Adrenal gland (tissue), 12 donors: ENCODE measurements around the gene LARGE2. TPM values are rescaled to one million over a fixed set of nuclear protein-coding genes. Genes with fewer than 3 reads are reported as not detected.

Source experiments
- DNase-seq, 7 donors: peaks; one replicate each; pipeline ENCODE4 v3.0.0-alpha.2; 2019 to 2020
- H3K27ac ChIP-seq, 5 donors: fragments of 200-600 bp; sonication (generic) in 4 of 5; 1 replicate in 3 of 5; 2 replicates in 2 of 5; pipeline versions ENCODE4 v1.5.1 to v1.8.0; 2016 to 2020; ENCODE audit warnings: mild to moderate bottlenecking in 1 of 5
- H3K27me3 ChIP-seq: fragments of 200-600 bp; 2 replicates; pipeline ENCODE4 v1.8.0; 2021
- H3K36me3 ChIP-seq, 2 donors: fragments of 200-600 bp; replicated peaks in 1 of 2; 1 replicate in 1 of 2; 2 replicates in 1 of 2; pipeline versions ENCODE4 v1.5.1 to v1.8.0; 2018 to 2022
- H3K4me1 ChIP-seq, 2 donors: fragments of 200-600 bp; replicated peaks in 1 of 2; 1 replicate in 1 of 2; 2 replicates in 1 of 2; pipeline versions ENCODE4 v1.5.1 to v1.8.0; 2018 to 2021
- H3K4me3 ChIP-seq, 4 donors: fragments of 200-600 bp; sonication (generic) in 3 of 4; one replicate each; pipeline ENCODE4 v1.5.1; 2016 to 2018
- H3K9me3 ChIP-seq, 3 donors: fragments of 200-600 bp; sonication (generic) in 1 of 3; replicated peaks in 1 of 3; 1 replicate in 2 of 3; 2 replicates in 1 of 3; pipeline versions ENCODE4 v1.5.1 to v1.8.0; 2016 to 2021
- POLR2A ChIP-seq, 2 donors: fragments of 450-650 bp; IDR thresholded peaks; one replicate each; pipeline ENCODE4 v1.6.1; 2017; ENCODE audit warnings: antibody characterized with exemption in 2 of 2, mild to moderate bottlenecking in 2 of 2, moderate library complexity in 1 of 2
- WGBS, 4 donors: extraction: QIAGEN DNeasy Blood & Tissue Kit in 2 of 4; methylation state at CpG; one replicate each; pipeline versions ENCODE4 v1.1.5 to v1.1.7; 2013 to 2017; 5-methylcytosine and 5-hydroxymethylcytosine counted together
- intact Hi-C, 2 donors: fragments of 100-400 bp; cut with DNase I; formaldehyde crosslinking; loops; one replicate each; pipeline versions ENCODE4 v1.14.1 to v1.15.0; 2022 to 2023
- polyA plus RNA-seq, 3 donors: library from polyadenylated mRNA; stranded (reverse); fragments of 200-250 nt in 2 of 3; fragments of 350-450 nt in 1 of 3; fragmentation: Illumina TruSeq in 1 of 3; extraction: RNeasy Lipid Tissue Mini Kit (QIAGEN cat#74804) in 1 of 3; gene quantifications; one replicate each; pipeline ENCODE4 v1.2.3, GENCODE V29; 2013 to 2014
- total RNA-seq, 9 donors: library from RNA; depleted of rRNA in 4 of 9; stranded (reverse); fragments of >200 nt in 4 of 9; fragments of 120-200 nt in 1 of 9; fragmentation: NEBNext Ultra II Directional in 1 of 9; extraction: Animal tissue kit (Norgen Biotek cat#: 25700) in 1 of 9; gene quantifications; one replicate each; pipeline versions ENCODE4 v1.1.0 to v1.2.4, GENCODE V29; 2013 to 2023
- TF ChIP-seq, protein P1 (sequence below), 6 experiments: fragments of 450-650 bp in 4 of 6; fragments of 200-600 bp in 2 of 6; sonication (generic) in 1 of 6; IDR thresholded peaks; 1 replicate in 5 of 6; 2 replicates in 1 of 6; pipeline versions ENCODE4 v1.5.1 to v1.8.0; 2016 to 2021; ENCODE audit warnings: antibody characterized with exemption in 6 of 6, mild to moderate bottlenecking in 2 of 6, moderate library complexity in 1 of 6
- donor health status: healthy with polysubstance abuse.
- donor health status: Bipolar disorder and iron deficiency.
- donor health status: DM: yes; HTN: yes; CAD: no.
- donor health status: DM: no; HTN: no; CAD: no.
- donor health status: DM: no; HTN: no; CAD: no.
- donor health status: DM: yes; HTN: yes; CAD: no.

LARGE2 gene
- total and polyA plus RNA-seq, 12 donors = 1.0 to 13.0 (median 4.1) TPM

DNA sequence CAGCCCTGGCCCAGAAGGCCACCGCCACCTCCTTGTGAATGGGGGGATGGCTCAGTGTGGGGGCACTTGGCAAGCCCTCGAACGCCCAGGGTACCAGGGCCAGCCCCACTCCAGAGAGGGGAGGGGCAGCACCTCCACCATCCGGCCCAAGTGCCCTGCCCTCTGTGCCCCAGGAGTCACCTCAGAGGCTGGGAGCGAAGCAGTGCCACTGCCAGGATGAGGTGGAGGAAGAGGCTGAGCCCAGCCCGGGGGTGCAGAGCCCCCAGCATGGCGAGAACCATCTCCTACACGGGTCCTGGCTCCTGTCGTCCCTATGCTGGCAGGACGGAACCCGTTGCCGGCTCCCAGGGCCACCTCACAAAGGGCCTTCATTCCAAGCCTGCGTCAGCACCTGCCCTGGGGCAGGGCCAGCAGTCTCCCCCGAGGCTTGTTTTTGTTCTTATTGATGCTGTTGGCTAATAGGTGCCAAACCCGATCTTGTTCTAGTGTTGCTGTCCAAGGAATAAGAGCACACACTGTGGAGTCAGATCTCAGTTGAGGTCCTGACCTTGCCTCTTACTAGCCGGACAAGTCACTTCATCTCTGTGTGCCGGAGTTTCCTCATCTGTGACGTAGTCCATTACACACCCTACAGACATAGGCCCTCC is 15.4 kb upstream of the LARGE2 start, which contains the start of gene FREY1:
Gene FREY1 (minus strand): TSS at position 307 of the 647 bp plus-strand sequence. CDS start 26 bp downstream, at position 281.
- TF ChIP-seq, protein P1, sequence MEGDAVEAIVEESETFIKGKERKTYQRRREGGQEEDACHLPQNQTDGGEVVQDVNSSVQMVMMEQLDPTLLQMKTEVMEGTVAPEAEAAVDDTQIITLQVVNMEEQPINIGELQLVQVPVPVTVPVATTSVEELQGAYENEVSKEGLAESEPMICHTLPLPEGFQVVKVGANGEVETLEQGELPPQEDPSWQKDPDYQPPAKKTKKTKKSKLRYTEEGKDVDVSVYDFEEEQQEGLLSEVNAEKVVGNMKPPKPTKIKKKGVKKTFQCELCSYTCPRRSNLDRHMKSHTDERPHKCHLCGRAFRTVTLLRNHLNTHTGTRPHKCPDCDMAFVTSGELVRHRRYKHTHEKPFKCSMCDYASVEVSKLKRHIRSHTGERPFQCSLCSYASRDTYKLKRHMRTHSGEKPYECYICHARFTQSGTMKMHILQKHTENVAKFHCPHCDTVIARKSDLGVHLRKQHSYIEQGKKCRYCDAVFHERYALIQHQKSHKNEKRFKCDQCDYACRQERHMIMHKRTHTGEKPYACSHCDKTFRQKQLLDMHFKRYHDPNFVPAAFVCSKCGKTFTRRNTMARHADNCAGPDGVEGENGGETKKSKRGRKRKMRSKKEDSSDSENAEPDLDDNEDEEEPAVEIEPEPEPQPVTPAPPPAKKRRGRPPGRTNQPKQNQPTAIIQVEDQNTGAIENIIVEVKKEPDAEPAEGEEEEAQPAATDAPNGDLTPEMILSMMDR (IDR thresholded peaks at IDR 0.05) = no peak
- TF ChIP-seq POLR2A (IDR thresholded peaks at IDR 0.05) = no peak

DNA sequence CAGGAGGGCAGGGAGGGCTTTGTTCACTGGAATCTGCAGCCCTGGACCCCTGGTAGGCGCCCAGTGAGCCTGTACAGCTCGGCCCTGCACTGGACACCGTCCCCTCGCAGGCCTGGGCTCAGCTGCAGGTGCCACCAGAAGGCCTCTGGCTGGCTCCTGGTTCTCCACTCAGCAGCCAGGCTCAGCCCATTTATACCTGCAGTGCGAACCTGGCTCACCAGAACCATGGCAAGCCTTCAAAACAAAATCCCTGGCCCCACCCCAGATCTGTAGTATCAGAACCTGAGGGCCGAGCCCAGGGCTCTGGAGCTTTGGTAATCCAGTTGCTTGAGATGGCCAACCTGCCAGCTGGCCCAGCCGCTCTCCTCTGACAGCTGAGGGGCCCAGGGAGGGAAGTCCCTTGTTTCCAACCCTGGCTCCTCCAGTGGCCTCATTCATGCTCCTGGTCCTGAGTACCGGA is 14.5 kb upstream of the LARGE2 start:
- Histone ChIP-seq H3K4me1 (peaks cover 0 to 12% of the 10 kb centered on the region in 2 donors), H3K27me3 (no peaks in the 10 kb centered on the region), H3K4me3 (no peak overlapping the region), H3K27ac (peak overlapping the region in 2 of 5 donors; percentile 49 to 77), H3K36me3 (peaks cover 0 to 63% of the 10 kb centered on the region in 2 donors), H3K9me3 (no peaks in the 10 kb centered on the region)
- WGBS, 4 donors = 69 to 100% (median 85%) methylated on average over 3 to 8 of the region's 8 CpGs
- intact Hi-C loops = no loop called here
- TF ChIP-seq, protein P1 (IDR thresholded peaks at IDR 0.05) = no peak
- TF ChIP-seq POLR2A (IDR thresholded peaks at IDR 0.05) = no peak
- no peak for DNase-seq

More for the DNA sequence above, 15.4 kb upstream of the LARGE2 start, which contains the start of gene FREY1:
- peak in 3 of 7 donors; percentile 48 to 69 (median 51) for DNase-seq
- H3K27ac ChIP-seq = peak within 1 kb of the TSS in 2 of 5 donors; percentile 49 to 77
- H3K9me3 ChIP-seq = no peaks in the 10 kb centered on the region
- peaks cover 0 to 12% of the 10 kb centered on the region in 2 donors for H3K4me1 ChIP-seq
- intact Hi-C loops = no loop called here
- no peak within 1 kb of the TSS for H3K4me3 ChIP-seq
- no peaks in the 10 kb centered on the region for H3K27me3 ChIP-seq
- WGBS, 4 donors = 34 to 57% (median 43%) methylated on average over 6 to 18 of the region's 18 CpGs
- H3K36me3 ChIP-seq = peaks cover 0 to 63% of the 10 kb centered on the region in 2 donors

DNA sequence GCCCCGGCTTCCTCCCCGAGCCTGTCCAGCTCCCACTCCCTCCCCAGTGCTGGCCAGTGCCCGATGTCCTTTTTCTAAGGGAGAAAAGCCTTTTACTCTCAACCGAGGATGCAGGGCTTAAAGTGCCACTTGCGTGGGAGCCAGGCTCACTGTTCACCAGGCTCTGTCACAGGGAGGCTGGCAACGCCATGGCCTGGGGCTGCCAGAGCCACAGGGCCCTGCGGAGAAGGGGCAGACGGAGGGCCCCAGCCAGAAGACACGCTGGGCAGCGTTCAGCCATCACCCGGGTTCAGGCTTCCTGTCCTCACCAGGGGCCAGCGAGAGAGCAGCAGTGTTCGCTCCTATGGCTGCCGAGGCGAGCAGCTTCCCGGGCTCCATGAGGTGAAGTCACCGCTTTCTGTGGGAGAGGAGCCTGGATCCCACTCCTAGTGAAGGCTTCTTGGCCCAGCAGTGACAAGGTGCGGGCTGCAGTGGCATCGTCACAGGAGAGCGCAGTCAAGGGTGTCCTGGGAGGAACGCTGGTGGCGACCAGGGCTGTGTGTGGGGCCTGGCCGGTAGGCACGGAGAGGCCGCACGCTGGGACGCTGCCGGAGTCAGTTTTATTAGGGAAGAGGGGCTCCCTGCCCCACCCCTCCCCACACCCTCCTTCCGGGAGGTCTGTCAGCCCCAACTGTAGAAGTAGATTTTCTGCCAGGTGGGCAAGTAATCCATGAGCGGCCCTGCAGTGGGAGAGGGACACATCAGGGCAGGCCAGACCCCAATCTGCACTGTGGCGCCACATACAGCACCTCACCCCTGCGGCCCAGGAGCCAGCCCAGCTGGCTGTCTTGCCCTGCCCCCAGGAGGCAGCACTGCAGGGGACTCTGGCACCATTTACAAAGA is 12.6 kb upstream of the LARGE2 start:
- 83 to 91% (median 88%) methylated on average over 18 to 32 of the region's 32 CpGs for WGBS, 4 donors
- Histone ChIP-seq H3K27me3 (no peaks in the 10 kb centered on the region), H3K36me3 (peaks cover 0 to 64% of the 10 kb centered on the region in 2 donors), H3K4me3 (no peak overlapping the region), H3K9me3 (no peaks in the 10 kb centered on the region), H3K4me1 (peaks cover 0 to 12% of the 10 kb centered on the region in 2 donors), H3K27ac (no peak overlapping the region)
- intact Hi-C loops = loop anchor here in 1 of 2 donors (10.0 kb wide), 1 partner anchor 45 kb away; no protein-coding TSS in a partner anchor
- DNase-seq = no peak
- TF ChIP-seq, protein P1 (IDR thresholded peaks at IDR 0.05) = no peak
- no peak for TF ChIP-seq POLR2A (IDR thresholded peaks at IDR 0.05)

DNA sequence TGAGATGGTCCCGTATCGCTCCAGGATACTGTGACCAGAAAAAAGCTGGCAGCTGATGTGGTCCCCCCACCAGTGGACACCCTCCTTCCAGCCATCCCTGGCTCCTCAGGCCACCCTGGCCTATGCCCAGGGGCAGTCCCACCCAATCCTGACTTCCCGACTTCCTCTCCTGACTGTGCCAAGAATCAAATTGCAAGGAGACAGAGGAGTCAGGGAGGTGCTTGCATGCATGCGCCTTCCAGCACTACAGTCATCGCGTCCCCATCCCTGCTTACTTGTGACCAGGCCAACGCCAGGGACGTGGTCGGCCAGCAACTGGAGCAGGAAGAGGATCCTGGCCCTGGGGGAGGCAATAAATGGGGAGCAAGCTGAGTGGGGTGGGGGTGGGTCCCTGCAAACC is 11.8 kb upstream of the LARGE2 start:
- H3K9me3 ChIP-seq = no peaks in the 10 kb centered on the region
- intact Hi-C loops = loop anchor here in 1 of 2 donors (10.0 kb wide), 1 partner anchor 46 kb away; no protein-coding TSS in a partner anchor
- no peaks in the 10 kb centered on the region for H3K27me3 ChIP-seq
- peaks cover 0 to 64% of the 10 kb centered on the region in 2 donors for H3K36me3 ChIP-seq
- no peak overlapping the region for H3K4me3 ChIP-seq
- WGBS, 4 donors = 88 to 96% (median 93%) methylated on average over 3 to 9 of the region's 9 CpGs
- H3K4me1 ChIP-seq = peaks cover 0 to 12% of the 10 kb centered on the region in 2 donors
- no peak overlapping the region for H3K27ac ChIP-seq
- TF ChIP-seq POLR2A (IDR thresholded peaks at IDR 0.05) = no peak
- TF ChIP-seq, protein P1 (IDR thresholded peaks at IDR 0.05) = no peak
- no peak for DNase-seq
